SU-DHL-6 (cell line): Measurements from ENCODE around the gene VWA7.

Source experiments
- H2AFZ ChIP-seq: fragments of 200-600 bp; sonication (generic); 2 replicates; pipeline ENCODE4 v1.6.1; 2014; ENCODE audit warnings: low read depth, mild to moderate bottlenecking, moderate library complexity, mixed read lengths, antibody characterized with exemption, low read length; ENCODE audit not compliant: severe bottlenecking
- H3F3A ChIP-seq: fragments of 200-600 bp; shearing (Covaris generic); 2 replicates; pipeline ENCODE4 v1.6.0; 2016; ENCODE audit warnings: antibody characterized with exemption, mild to moderate bottlenecking; ENCODE audit not compliant: insufficient read depth
- H3K27ac ChIP-seq: fragments of 200-600 bp; sonication (generic); 2 replicates; pipeline ENCODE4 v1.5.1; 2016; ENCODE audit warnings: low read depth, mild to moderate bottlenecking, low read length, moderate library complexity, mixed read lengths
- H3K27me3 ChIP-seq: fragments of 200-600 bp; sonication (generic), shearing (Covaris generic); 2 replicates; pipeline ENCODE4 v1.6.0; 2014; ENCODE audit warnings: mild to moderate bottlenecking, low read length
- H3K36me3 ChIP-seq: fragments of 200-600 bp; sonication (generic); 2 replicates; pipeline ENCODE4 v1.6.1; 2014; ENCODE audit warnings: mild to moderate bottlenecking, low read length, mixed read lengths
- H3K4me2 ChIP-seq: fragments of 300-600, 200-600 bp; shearing (Covaris generic), sonication (generic); 2 replicates; pipeline ENCODE4 v1.6.0; 2014; ENCODE audit warnings: low read length, low read depth, mild to moderate bottlenecking; ENCODE audit not compliant: poor library complexity, severe bottlenecking
- H3K4me3 ChIP-seq: fragments of 200-600 bp; sonication (generic); 2 replicates; pipeline ENCODE4 v1.5.1; 2014; ENCODE audit warnings: antibody characterized with exemption, low read length, mild to moderate bottlenecking, mixed read lengths; ENCODE audit not compliant: insufficient read depth, poor library complexity, severe bottlenecking
- H3K79me2 ChIP-seq: fragments of 200-600 bp; sonication (generic); 2 replicates; pipeline ENCODE4 v1.6.1; 2014; ENCODE audit warnings: mild to moderate bottlenecking, low read length, moderate library complexity; ENCODE audit not compliant: insufficient read depth
- H3K9ac ChIP-seq: fragments of 200-600 bp; sonication (generic); 2 replicates; pipeline ENCODE4 v1.7.0; 2014; ENCODE audit warnings: mild to moderate bottlenecking, low read length
- H3K9me2 ChIP-seq: fragments of 200-600 bp; sonication (generic); replicated peaks from 2 replicates; pipeline ENCODE4 v1.6.1; 2014; ENCODE audit warnings: low read length; ENCODE audit not compliant: insufficient read depth
- H3K9me3 ChIP-seq: fragments of 200-600 bp; sonication (generic); 2 replicates; pipeline ENCODE4 v1.6.1; 2014; ENCODE audit warnings: low read length, mixed read lengths; ENCODE audit not compliant: insufficient read depth
- H4K20me1 ChIP-seq: fragments of 200-600 bp; sonication (generic); 2 replicates; pipeline ENCODE4 v1.6.1; 2014; ENCODE audit warnings: low read depth, mild to moderate bottlenecking, antibody characterized with exemption, low read length, moderate library complexity, mixed read lengths
- EZH2phosphoT487 ChIP-seq: fragments of 200-600 bp; sonication (generic), shearing (Covaris generic); conservative IDR thresholded peaks from 2 replicates; pipeline ENCODE4 v1.6.1; 2018; ENCODE audit warnings: mild to moderate bottlenecking, antibody characterized with exemption, low read length, moderate library complexity, mixed read lengths
- TF ChIP-seq, protein P1 (sequence below): fragments of 200-600 bp; sonication (generic); IDR thresholded peaks from one replicate; pipeline ENCODE4 v1.5.1; 2017; ENCODE audit warnings: antibody characterized with exemption, mild to moderate bottlenecking, low read length, moderate library complexity; ENCODE audit not compliant: insufficient read depth, poor library complexity, severe bottlenecking

VWA7 gene

DNA sequence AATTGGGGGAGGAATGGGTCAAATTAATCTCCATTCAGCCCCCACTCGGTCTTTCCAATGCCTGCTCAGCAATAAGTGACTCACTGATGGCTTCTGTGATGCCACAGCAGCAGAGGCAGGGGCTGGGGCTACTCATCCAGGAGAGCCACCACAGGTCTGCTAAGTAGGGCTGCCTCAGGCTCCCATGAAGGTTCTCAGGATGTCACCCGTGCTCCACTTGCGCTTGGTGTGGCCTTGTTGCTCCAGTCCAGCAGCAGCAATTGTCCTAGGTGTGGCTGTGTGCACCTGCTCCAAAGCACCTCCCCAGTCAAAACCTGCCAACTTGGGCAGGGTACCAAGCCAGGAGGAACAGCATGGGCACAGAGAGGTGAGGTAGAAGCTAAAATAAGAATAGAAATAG, 55.0 kb downstream of the VWA7 start:
- no peaks in the 10 kb centered on the region for H3K36me3 ChIP-seq
- no peak overlapping the region for H3K4me2 ChIP-seq
- H3K27me3 ChIP-seq = no peaks in the 10 kb centered on the region
- no peaks in the 10 kb centered on the region for H3K9me3 ChIP-seq
- H3K27ac ChIP-seq = no peak overlapping the region
- H2AFZ ChIP-seq = no peak overlapping the region
- H3K79me2 ChIP-seq = no peaks in the 10 kb centered on the region
- H4K20me1 ChIP-seq = no peaks in the 10 kb centered on the region
- H3K4me3 ChIP-seq = no peak overlapping the region
- no peaks in the 10 kb centered on the region for H3K9me2 ChIP-seq
- no peaks in the 10 kb centered on the region for H3F3A ChIP-seq
- no peak overlapping the region for H3K9ac ChIP-seq
- TF ChIP-seq, protein P1, sequence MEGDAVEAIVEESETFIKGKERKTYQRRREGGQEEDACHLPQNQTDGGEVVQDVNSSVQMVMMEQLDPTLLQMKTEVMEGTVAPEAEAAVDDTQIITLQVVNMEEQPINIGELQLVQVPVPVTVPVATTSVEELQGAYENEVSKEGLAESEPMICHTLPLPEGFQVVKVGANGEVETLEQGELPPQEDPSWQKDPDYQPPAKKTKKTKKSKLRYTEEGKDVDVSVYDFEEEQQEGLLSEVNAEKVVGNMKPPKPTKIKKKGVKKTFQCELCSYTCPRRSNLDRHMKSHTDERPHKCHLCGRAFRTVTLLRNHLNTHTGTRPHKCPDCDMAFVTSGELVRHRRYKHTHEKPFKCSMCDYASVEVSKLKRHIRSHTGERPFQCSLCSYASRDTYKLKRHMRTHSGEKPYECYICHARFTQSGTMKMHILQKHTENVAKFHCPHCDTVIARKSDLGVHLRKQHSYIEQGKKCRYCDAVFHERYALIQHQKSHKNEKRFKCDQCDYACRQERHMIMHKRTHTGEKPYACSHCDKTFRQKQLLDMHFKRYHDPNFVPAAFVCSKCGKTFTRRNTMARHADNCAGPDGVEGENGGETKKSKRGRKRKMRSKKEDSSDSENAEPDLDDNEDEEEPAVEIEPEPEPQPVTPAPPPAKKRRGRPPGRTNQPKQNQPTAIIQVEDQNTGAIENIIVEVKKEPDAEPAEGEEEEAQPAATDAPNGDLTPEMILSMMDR = no peak
- no peak for TF ChIP-seq EZH2phosphoT487

DNA sequence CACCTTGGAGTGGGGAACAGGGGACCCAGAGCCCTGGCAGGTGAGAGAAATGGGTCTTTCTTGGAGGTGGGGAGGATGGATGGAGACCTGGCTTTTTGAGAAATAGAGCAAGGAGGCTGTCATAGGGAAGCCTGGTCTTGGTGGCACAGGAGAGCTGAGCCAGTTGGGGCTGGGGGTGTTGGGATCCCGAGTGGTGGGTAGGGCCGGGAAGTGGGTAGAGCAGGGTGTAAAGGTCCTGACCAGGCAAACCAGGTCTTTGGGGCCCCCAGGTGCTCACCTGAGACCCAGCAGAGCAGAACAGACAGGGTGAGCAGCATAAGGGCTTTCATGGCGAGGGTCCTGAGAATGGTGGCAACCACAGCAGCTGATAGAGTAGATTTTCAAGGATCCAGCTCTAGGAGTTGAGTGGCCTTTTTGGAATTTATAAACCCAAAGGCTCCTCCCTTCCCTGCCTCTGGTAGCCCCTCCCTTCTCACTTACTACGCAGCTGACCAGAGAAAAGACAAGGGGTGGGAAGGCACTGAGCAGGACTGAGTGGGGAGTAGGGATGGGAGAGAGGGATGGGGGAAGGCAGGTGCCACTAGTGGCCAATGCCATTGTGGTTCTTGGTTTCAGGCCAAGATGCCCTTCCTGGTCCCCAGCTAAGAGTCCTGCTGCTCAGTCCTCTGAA, 55.6 kb downstream of the VWA7 start, which contains the start of gene LY6G6C:
Gene LY6G6C, minus strand, starts transcription at position 396 of the 670 bp plus-strand sequence. Its CDS starts 67 bp downstream, at position 329.
- H3K27me3 ChIP-seq = no peaks in the 10 kb centered on the region
- no peaks in the 10 kb centered on the region for H3K9me3 ChIP-seq
- H3K27ac ChIP-seq = no peak within 1 kb of the TSS
- no peak within 1 kb of the TSS for H3K4me2 ChIP-seq
- no peak within 1 kb of the TSS for H3K4me3 ChIP-seq
- H3K9ac ChIP-seq = no peak within 1 kb of the TSS
- no peaks in the 10 kb centered on the region for H3K79me2 ChIP-seq
- no peaks in the 10 kb centered on the region for H4K20me1 ChIP-seq
- H3K9me2 ChIP-seq = no peaks in the 10 kb centered on the region
- no peaks in the 10 kb centered on the region for H3F3A ChIP-seq
- TF ChIP-seq, protein P1 = no peak
- no peak for TF ChIP-seq EZH2phosphoT487
- no peaks in the 10 kb centered on the region for H3K36me3 ChIP-seq
- H2AFZ ChIP-seq = no peak within 1 kb of the TSS

DNA sequence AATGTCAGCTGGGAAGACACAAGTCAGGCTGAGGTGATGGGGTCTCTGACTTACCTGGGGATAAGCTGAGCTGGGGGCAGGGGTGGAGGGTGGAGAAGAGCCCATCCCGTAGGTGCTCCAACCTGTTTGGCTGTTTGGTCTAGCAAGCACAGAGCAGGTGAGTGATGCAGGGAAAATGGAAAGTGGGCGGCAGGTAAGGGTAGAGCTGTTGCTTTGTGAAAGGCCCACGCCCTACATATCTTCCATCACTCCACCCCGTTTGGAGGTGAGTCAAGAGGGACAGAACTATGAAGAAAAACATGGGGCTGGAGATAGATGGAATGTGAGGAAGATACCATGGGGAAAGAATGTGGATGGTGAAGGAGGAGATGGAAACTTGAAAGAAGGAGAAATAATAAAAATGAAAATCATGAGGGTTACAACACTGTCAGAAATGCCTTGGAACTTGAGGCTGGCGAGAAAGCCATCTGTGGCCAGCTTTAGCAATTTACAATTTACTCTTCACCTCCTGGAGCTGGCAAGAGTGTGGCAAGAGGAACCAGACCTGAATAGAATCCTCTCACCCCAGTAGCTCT, 56.8 kb downstream of the VWA7 start:
- Histone ChIP-seq H3K27me3 (no peaks in the 10 kb centered on the region), H3K4me2 (no peak overlapping the region), H3K9me3 (no peaks in the 10 kb centered on the region), H2AFZ (no peak overlapping the region), H3K9me2 (no peaks in the 10 kb centered on the region), H3K4me3 (no peak overlapping the region), H4K20me1 (no peaks in the 10 kb centered on the region), H3K9ac (no peak overlapping the region), H3K79me2 (no peaks in the 10 kb centered on the region), H3K27ac (no peak overlapping the region), H3F3A (no peaks in the 10 kb centered on the region), H3K36me3 (no peaks in the 10 kb centered on the region)
- TF ChIP-seq EZH2phosphoT487 = no peak
- TF ChIP-seq, protein P1 = no peak
